SK-N-SH treated with all-trans-retinoic acid at 6 μM for 48 hours (cell line): ENCODE results near the gene ROBO1.
A peak's percentile ranks its signal among the peaks of the same experiment; 100 is the strongest.

Experiments used
- ATAC-seq: fragments of 200-7000 bp; cut with Tn5 transposase; 3 replicates; pipeline ENCODE4 v1.9.1; 2020; ENCODE audit warnings: mild to moderate bottlenecking, moderate library complexity
- BACH2 ChIP-seq: fragments of 250-450 bp; sonication (Bioruptor Pico); IDR thresholded peaks from 2 replicates; pipeline ENCODE4 v1.9.0; 2021; ENCODE audit warnings: mild to moderate bottlenecking, borderline replicate concordance
- CREB5 ChIP-seq: fragments of 250-450 bp; sonication (Bioruptor Pico); IDR thresholded peaks from 2 replicates; pipeline ENCODE4 v1.5.1; 2020; ENCODE audit warnings: low read depth, mild to moderate bottlenecking, moderate library complexity
- CSDC2 ChIP-seq: fragments of 250-450 bp; sonication (Bioruptor Pico); IDR thresholded peaks from 2 replicates; pipeline ENCODE4 v1.5.0; 2020; ENCODE audit warnings: mild to moderate bottlenecking, moderate library complexity
- ESRRG ChIP-seq: fragments of 250-450 bp; sonication (Bioruptor Pico); IDR thresholded peaks from 2 replicates; pipeline ENCODE4 v1.6.1; 2021; ENCODE audit warnings: mild to moderate bottlenecking
- GLIS3 ChIP-seq: fragments of 250-450 bp; sonication (Bioruptor Pico); IDR thresholded peaks from 2 replicates; pipeline ENCODE4 v1.5.0; 2020; ENCODE audit warnings: mild to moderate bottlenecking, moderate library complexity
- ISL1 ChIP-seq: fragments of 250-450 bp; sonication (Bioruptor Pico); IDR thresholded peaks from 2 replicates; pipeline ENCODE4 v2.1.2; 2022; ENCODE audit warnings: mild to moderate bottlenecking, moderate library complexity
- OSR1 ChIP-seq: fragments of 250-450 bp; sonication (Bioruptor Pico); IDR thresholded peaks from 2 replicates; pipeline ENCODE4 v1.8.0; 2022; ENCODE audit warnings: moderate library complexity, mild to moderate bottlenecking, inconsistent platforms
- PATZ1 ChIP-seq: fragments of 250-450 bp; sonication (Bioruptor Pico); IDR thresholded peaks from 2 replicates; pipeline ENCODE4 v1.8.0; 2020; ENCODE audit warnings: mild to moderate bottlenecking, moderate library complexity, borderline replicate concordance
- POU6F1 ChIP-seq: fragments of 250-450 bp; sonication (Bioruptor Pico); IDR thresholded peaks from 2 replicates; pipeline ENCODE4 v1.8.0; 2021; ENCODE audit warnings: low read depth, mild to moderate bottlenecking, moderate library complexity, borderline replicate concordance
- PPARA ChIP-seq: fragments of 250-450 bp; sonication (Bioruptor Pico); IDR thresholded peaks from 2 replicates; pipeline ENCODE4 v1.5.0; 2020; ENCODE audit warnings: mild to moderate bottlenecking, borderline replicate concordance
- RARB ChIP-seq: fragments of 250-450 bp; sonication (Bioruptor Pico); IDR thresholded peaks from 2 replicates; pipeline ENCODE4 v1.8.0; 2021; ENCODE audit warnings: mild to moderate bottlenecking, moderate library complexity
- SNAI2 ChIP-seq: fragments of 250-450 bp; sonication (Bioruptor Pico); IDR thresholded peaks from 2 replicates; pipeline ENCODE4 v1.5.0; 2020; ENCODE audit warnings: mild to moderate bottlenecking, moderate library complexity
- TCF4 ChIP-seq: fragments of 250-450 bp; sonication (Bioruptor Pico); IDR thresholded peaks from 2 replicates; pipeline ENCODE4 v1.8.0; 2021; ENCODE audit warnings: mild to moderate bottlenecking, moderate library complexity, borderline replicate concordance
- TOX ChIP-seq: fragments of 250-450 bp; sonication (Bioruptor Pico); IDR thresholded peaks from 2 replicates; pipeline ENCODE4 v1.8.0; 2021; ENCODE audit warnings: mild to moderate bottlenecking, moderate library complexity, borderline replicate concordance
- TSHZ2 ChIP-seq: fragments of 250-450 bp; sonication (Bioruptor Pico); IDR thresholded peaks from 2 replicates; pipeline ENCODE4 v1.5.0; 2020; ENCODE audit warnings: mild to moderate bottlenecking, moderate library complexity
- ZC3H10 ChIP-seq: fragments of 250-450 bp; sonication (Bioruptor Pico); IDR thresholded peaks from 2 replicates; pipeline ENCODE4 v1.5.1; 2021; ENCODE audit warnings: mild to moderate bottlenecking, moderate library complexity
- ZFP3 ChIP-seq: fragments of 250-450 bp; sonication (Bioruptor Pico); IDR thresholded peaks from 2 replicates; pipeline ENCODE4 v1.5.0; 2020; ENCODE audit warnings: mild to moderate bottlenecking, moderate library complexity
- ZFP30 ChIP-seq: fragments of 450-650 bp; formaldehyde crosslinking; IDR thresholded peaks from 2 replicates; pipeline ENCODE4 v1.5.0; 2022; ENCODE audit warnings: mild to moderate bottlenecking, moderate library complexity
- ZNF565 ChIP-seq: fragments of 450-650 bp; formaldehyde crosslinking; conservative IDR thresholded peaks from 2 replicates; pipeline ENCODE4 v1.5.0; 2020; ENCODE audit warnings: low read depth, mild to moderate bottlenecking, moderate library complexity
- ZNF70 ChIP-seq: fragments of 450-650 bp; formaldehyde crosslinking; IDR thresholded peaks from 2 replicates; pipeline ENCODE4 v1.5.0; 2020; ENCODE audit warnings: mild to moderate bottlenecking, moderate library complexity
- ZNF8 ChIP-seq: fragments of 450-650 bp; formaldehyde crosslinking; IDR thresholded peaks from 2 replicates; pipeline ENCODE4 v1.5.0; 2020; ENCODE audit warnings: mild to moderate bottlenecking, moderate library complexity

Gene ROBO1

GRCh38 chr3:78830470-78830869 lies 937.3 kb downstream of the ROBO1 start:
- TF ChIP-seq POU6F1 (no peak), TCF4 (no peak), ZFP3 (CRISPR knock-in tag) (no peak), ISL1 (CRISPR knock-in tag) (no peak), CREB5 (CRISPR knock-in tag) (no peak), TSHZ2 (CRISPR knock-in tag) (no peak), PATZ1 (no peak), GLIS3 (no peak), OSR1 (no peak)
- no peak for ATAC-seq

GRCh38 chr3:78827618-78828017 lies 940.2 kb downstream of the ROBO1 start:
- ATAC-seq: no peak
- TF ChIP-seq ZC3H10: no peak
- no peak for TF ChIP-seq TOX
- TF ChIP-seq BACH2 (CRISPR knock-in tag): no peak
- no peak for TF ChIP-seq GLIS3
- no peak for TF ChIP-seq ZNF565 (CRISPR knock-in tag)
- TF ChIP-seq, all 23 proteins: peak for 0

GRCh38 chr3:78825858-78826215 lies 942.0 kb downstream of the ROBO1 start:
- peak; percentile 59; the same call in 1 of the 2 replicates for TF ChIP-seq TCF4
- TF ChIP-seq ESRRG (CRISPR knock-in tag): no peak
- TF ChIP-seq, all 23 proteins: peak for 1

GRCh38 chr3:78825118-78825857 lies 942.5 kb downstream of the ROBO1 start:
- ATAC-seq: no peak
- TF ChIP-seq ZFP30 (CRISPR knock-in tag): no peak
- no peak for TF ChIP-seq POU6F1
- TF ChIP-seq TOX: no peak
- no peak for TF ChIP-seq RARB
- TF ChIP-seq ZNF70 (CRISPR knock-in tag): no peak
- no peak for TF ChIP-seq GLIS3
- TF ChIP-seq ZNF565 (CRISPR knock-in tag): no peak
- TF ChIP-seq ZC3H10: no peak
- TF ChIP-seq BACH2 (CRISPR knock-in tag): no peak
- TF ChIP-seq OSR1: no peak
- TF ChIP-seq ZNF8: no peak
- TF ChIP-seq CSDC2 (CRISPR knock-in tag): no peak
- TF ChIP-seq ZFP3 (CRISPR knock-in tag): no peak
- TF ChIP-seq TCF4: no peak
- no peak for TF ChIP-seq PATZ1
- no peak for TF ChIP-seq ISL1 (CRISPR knock-in tag)
- no peak for TF ChIP-seq TSHZ2 (CRISPR knock-in tag)
- no peak for TF ChIP-seq PPARA (CRISPR knock-in tag)
- no peak for TF ChIP-seq ESRRG (CRISPR knock-in tag)
- TF ChIP-seq SNAI2 (CRISPR knock-in tag): no peak

More at GRCh38 chr3:78825858-78826215, 942.0 kb downstream of the ROBO1 start:
- ATAC-seq: peak; percentile 70
